ENCODE data around the gene SRSF9. TPM values are rescaled to one million over a fixed set of nuclear protein-coding genes. Genes with fewer than 3 reads are reported as not detected.

SRSF9 gene
- total and polyA plus RNA-seq, 4 donors: 88.9 to 221 (median 169) TPM

DNA sequence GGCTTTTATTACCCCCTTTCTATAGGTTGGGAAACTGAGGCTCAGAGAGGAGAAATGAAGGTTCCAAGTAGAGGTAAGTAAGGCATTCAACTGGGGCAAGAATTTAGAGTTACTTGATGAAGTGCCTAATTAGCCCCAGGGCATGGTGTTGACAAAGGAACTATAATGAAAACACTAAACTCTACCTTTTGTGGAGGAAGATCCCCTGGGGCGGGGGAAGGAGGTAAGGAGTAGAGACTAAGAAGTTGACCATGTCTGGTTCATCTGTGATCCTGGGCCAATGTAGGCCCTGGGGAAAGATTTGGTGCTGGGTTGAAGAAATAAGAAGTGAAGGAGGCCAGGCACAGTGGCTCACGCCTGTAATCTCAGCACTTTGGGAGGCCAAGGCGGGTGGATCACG is 47.8 kb downstream of the SRSF9 start:
- DNase-seq (ENCODE audit: low read depth in 4 of 6, low spot score in 6 of 6): no peak
- Histone ChIP-seq H3K27me3 (ENCODE audit: control insufficient read depth, insufficient read depth, low read length) (no peaks in the 10 kb centered on the region), H3K36me3 (ENCODE audit: control insufficient read depth, insufficient read depth, low read length) (no peaks in the 10 kb centered on the region), H3K4me1 (ENCODE audit: control insufficient read depth, insufficient read depth, low read length) (no peaks in the 10 kb centered on the region), H3K9me3 (ENCODE audit: control insufficient read depth, insufficient read depth, low read length) (no peaks in the 10 kb centered on the region), H3K4me3 (ENCODE audit: low read depth, low read length) (no peak overlapping the region), H3K27ac (ENCODE audit: low read depth, low read length) (no peak overlapping the region)
- 90% methylated on average over 3 of the region's 4 CpGs for WGBS (ENCODE audit: insufficient coverage)

DNA sequence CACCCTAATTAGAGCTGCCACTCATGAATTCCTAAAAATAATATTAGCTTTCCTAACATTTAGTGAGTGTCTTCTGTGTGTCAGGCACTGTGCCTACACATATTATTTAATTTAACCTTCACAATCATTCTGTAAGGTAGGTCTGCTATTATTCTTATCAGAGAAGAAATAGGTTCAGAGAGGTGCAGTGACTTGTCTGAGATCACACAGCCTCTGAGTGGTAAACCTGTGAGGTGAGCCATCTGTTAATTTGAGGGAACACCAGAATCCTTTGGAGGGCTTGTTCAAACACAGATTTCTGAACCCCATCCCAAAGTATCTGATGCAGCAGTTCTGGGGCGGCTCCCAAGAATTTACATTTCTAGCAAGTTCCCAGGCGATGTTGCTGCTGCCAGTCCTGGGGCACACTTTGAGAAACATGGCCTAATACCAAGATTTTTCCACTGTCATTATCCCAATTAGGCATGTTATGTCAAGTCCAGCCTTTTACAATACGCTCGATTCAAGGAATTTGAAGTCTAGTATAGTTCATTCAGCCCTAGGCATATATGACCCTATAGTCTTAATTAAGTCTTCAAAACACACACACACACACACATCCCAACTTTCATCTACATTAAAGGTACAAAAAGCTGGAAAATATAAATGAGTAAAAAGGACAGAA is 51.5 kb downstream of the SRSF9 start:
- no peaks in the 10 kb centered on the region for H3K9me3 ChIP-seq (ENCODE audit: control insufficient read depth, insufficient read depth, low read length)
- no peak overlapping the region for H3K4me3 ChIP-seq (ENCODE audit: low read depth, low read length)
- H3K4me1 ChIP-seq (ENCODE audit: control insufficient read depth, insufficient read depth, low read length): peaks cover 7% of the 10 kb centered on the region
- no peak for DNase-seq (ENCODE audit: low read depth in 4 of 6, low spot score in 6 of 6)
- H3K27ac ChIP-seq (ENCODE audit: low read depth, low read length): no peak overlapping the region
- 83% methylated on average over 4 of the region's 4 CpGs for WGBS (ENCODE audit: insufficient coverage)
- no peaks in the 10 kb centered on the region for H3K36me3 ChIP-seq (ENCODE audit: control insufficient read depth, insufficient read depth, low read length)
- no peaks in the 10 kb centered on the region for H3K27me3 ChIP-seq (ENCODE audit: control insufficient read depth, insufficient read depth, low read length)

DNA sequence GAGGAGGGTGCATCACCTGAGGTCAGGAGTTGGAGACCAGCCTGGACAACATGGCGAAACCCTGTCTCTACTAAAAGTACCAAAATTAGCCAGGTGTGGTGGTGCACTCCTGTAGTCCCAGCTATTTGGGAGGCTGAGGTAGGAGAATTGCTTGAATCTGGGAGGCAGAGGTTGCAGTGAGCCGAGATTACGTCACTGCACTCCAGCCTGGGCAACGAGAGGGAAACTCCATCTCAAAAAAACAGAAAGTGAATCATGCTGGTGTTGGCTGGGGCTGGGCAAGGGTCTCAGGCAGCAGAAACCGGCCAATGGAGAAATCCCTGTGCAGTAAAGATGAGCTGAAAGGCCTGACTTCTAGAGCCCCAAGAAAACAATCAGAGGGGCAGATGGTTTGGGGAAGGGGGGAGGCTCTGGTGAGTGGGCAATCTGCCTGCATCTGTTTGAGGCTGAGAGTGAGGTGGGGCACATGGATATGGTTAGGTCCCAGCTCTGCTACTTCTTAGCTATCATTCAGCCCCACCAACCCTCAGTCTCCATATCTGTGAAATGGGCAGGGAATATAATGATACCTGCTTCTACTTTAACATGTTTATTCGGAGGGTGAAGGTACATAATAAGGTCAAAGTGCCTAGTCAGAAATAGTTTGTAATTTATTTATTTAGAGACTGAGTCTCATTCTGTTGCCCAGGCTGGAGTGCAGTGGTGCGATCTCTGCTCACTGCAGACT is 52.9 kb downstream of the SRSF9 start:
- H3K27me3 ChIP-seq (ENCODE audit: control insufficient read depth, insufficient read depth, low read length): no peaks in the 10 kb centered on the region
- 33% methylated on average over 4 of the region's 7 CpGs for WGBS (ENCODE audit: insufficient coverage)
- no peaks in the 10 kb centered on the region for H3K36me3 ChIP-seq (ENCODE audit: control insufficient read depth, insufficient read depth, low read length)
- H3K4me1 ChIP-seq (ENCODE audit: control insufficient read depth, insufficient read depth, low read length): peaks cover 7% of the 10 kb centered on the region
- no peak for DNase-seq (ENCODE audit: low read depth in 4 of 6, low spot score in 6 of 6)
- H3K9me3 ChIP-seq (ENCODE audit: control insufficient read depth, insufficient read depth, low read length): no peaks in the 10 kb centered on the region
- H3K4me3 ChIP-seq (ENCODE audit: low read depth, low read length): no peak overlapping the region
- no peak overlapping the region for H3K27ac ChIP-seq (ENCODE audit: low read depth, low read length)

GRCh38 chr12:120413901-120414695 is 55.5 kb downstream of the SRSF9 start:
- no peak overlapping the region for H3K4me3 ChIP-seq (ENCODE audit: low read depth, low read length)
- H3K27me3 ChIP-seq (ENCODE audit: control insufficient read depth, insufficient read depth, low read length): no peaks in the 10 kb centered on the region
- H3K9me3 ChIP-seq (ENCODE audit: control insufficient read depth, insufficient read depth, low read length): no peaks in the 10 kb centered on the region
- 39% methylated on average over 8 of the region's 13 CpGs for WGBS (ENCODE audit: insufficient coverage)
- peak in 4 of 6 donors; percentile 61 to 89 (median 80) for DNase-seq (ENCODE audit: low read depth in 4 of 6, low spot score in 6 of 6)
- peaks cover 7% of the 10 kb centered on the region for H3K4me1 ChIP-seq (ENCODE audit: control insufficient read depth, insufficient read depth, low read length)
- no peaks in the 10 kb centered on the region for H3K36me3 ChIP-seq (ENCODE audit: control insufficient read depth, insufficient read depth, low read length)
- H3K27ac ChIP-seq (ENCODE audit: low read depth, low read length): peak overlapping the region; percentile 8

GRCh38 chr12:120412421-120412820 is 57.1 kb downstream of the SRSF9 start:
- Histone ChIP-seq H3K27ac (ENCODE audit: low read depth, low read length) (no peak overlapping the region), H3K4me1 (ENCODE audit: control insufficient read depth, insufficient read depth, low read length) (peaks cover 7% of the 10 kb centered on the region), H3K9me3 (ENCODE audit: control insufficient read depth, insufficient read depth, low read length) (no peaks in the 10 kb centered on the region), H3K4me3 (ENCODE audit: low read depth, low read length) (no peak overlapping the region), H3K36me3 (ENCODE audit: control insufficient read depth, insufficient read depth, low read length) (no peaks in the 10 kb centered on the region), H3K27me3 (ENCODE audit: control insufficient read depth, insufficient read depth, low read length) (no peaks in the 10 kb centered on the region)
- no peak for DNase-seq (ENCODE audit: low read depth in 4 of 6, low spot score in 6 of 6)
- WGBS (ENCODE audit: insufficient coverage): 63% methylated on average over 2 of the region's 7 CpGs

Small RNA genes lying within 50 kb of the gene (small RNA-seq; reads per million reads assigned to genes)
- gene RF00019 (ENCODE audit: low replicate concordance): not detected

Other genes with a start within 250 kb of the SRSF9 start
- gene PXN, start 204.0 kb downstream of the SRSF9 start, total RNA-seq: 10 to 100 TPM; 17.3 to 26.7 TPM
- 10 to 100 TPM; 45.4 to 62.2 TPM for gene PXN, start 204.0 kb downstream of the SRSF9 start, polyA plus RNA-seq (ENCODE audit: insufficient read length in 2 of 2)
- 1,000 to 10,000 TPM in 1 of 2 donors, under 1 TPM in 1; under 0.01 to 2,197 TPM for gene RNU4-2, start 177.8 kb downstream of the SRSF9 start, total RNA-seq
- gene RNU4-2, start 177.8 kb downstream of the SRSF9 start, polyA plus RNA-seq (ENCODE audit: insufficient read length in 2 of 2): 1 to 10 TPM in 1 of 2 donors, not detected in 1; 2.2 TPM
- gene RNU4-1, start 176.5 kb downstream of the SRSF9 start, total RNA-seq: 100 to 1,000 TPM in 1 of 2 donors, under 1 TPM in 1; under 0.01 to 872 TPM
- not detected for gene RNU4-1, start 176.5 kb downstream of the SRSF9 start, polyA plus RNA-seq (ENCODE audit: insufficient read length in 2 of 2)
- gene SIRT4, start 167.4 kb downstream of the SRSF9 start, total RNA-seq: 1 to 10 TPM; 4.7 to 5.1 TPM
- 1 to 10 TPM; 5.6 to 5.9 TPM for gene SIRT4, start 167.4 kb downstream of the SRSF9 start, polyA plus RNA-seq (ENCODE audit: insufficient read length in 2 of 2)
- under 1 TPM; 0.59 to 0.72 TPM for gene PLA2G1B, start 142.0 kb downstream of the SRSF9 start, total RNA-seq
- gene PLA2G1B, start 142.0 kb downstream of the SRSF9 start, polyA plus RNA-seq (ENCODE audit: insufficient read length in 2 of 2): not detected
- 10 to 100 TPM in 1 of 2 donors, 1 to 10 TPM in 1; 4.3 to 10.7 TPM for gene MSI1, start 100.6 kb downstream of the SRSF9 start, total RNA-seq
- 10 to 100 TPM; 64.8 to 68.6 TPM for gene MSI1, start 100.6 kb downstream of the SRSF9 start, polyA plus RNA-seq (ENCODE audit: insufficient read length in 2 of 2)
- gene COX6A1, start 31.6 kb downstream of the SRSF9 start, total RNA-seq: 100 to 1,000 TPM; 395 to 731 TPM
- 100 to 1,000 TPM; 622 to 661 TPM for gene COX6A1, start 31.6 kb downstream of the SRSF9 start, polyA plus RNA-seq (ENCODE audit: insufficient read length in 2 of 2)
- gene TRIAP1, start 23.4 kb downstream of the SRSF9 start, total RNA-seq: 10 to 100 TPM; 10.8 to 21.5 TPM
- 10 to 100 TPM; 25.7 to 29.3 TPM for gene TRIAP1, start 23.4 kb downstream of the SRSF9 start, polyA plus RNA-seq (ENCODE audit: insufficient read length in 2 of 2)
- 10 to 100 TPM; 38.2 to 39.1 TPM for gene GATC, start 23.3 kb downstream of the SRSF9 start, total RNA-seq
- 10 to 100 TPM; 22.7 to 33.3 TPM for gene GATC, start 23.3 kb downstream of the SRSF9 start, polyA plus RNA-seq (ENCODE audit: insufficient read length in 2 of 2)
- 100 to 1,000 TPM; 357 to 390 TPM for gene DYNLL1, start 26.4 kb upstream of the SRSF9 start, total RNA-seq
- gene DYNLL1, start 26.4 kb upstream of the SRSF9 start, polyA plus RNA-seq (ENCODE audit: insufficient read length in 2 of 2): 100 to 1,000 TPM; 791 to 871 TPM
- 10 to 100 TPM; 32.3 to 44.7 TPM for gene COQ5, start 59.4 kb upstream of the SRSF9 start, total RNA-seq
- gene COQ5, start 59.4 kb upstream of the SRSF9 start, polyA plus RNA-seq (ENCODE audit: insufficient read length in 2 of 2): 10 to 100 TPM; 40.6 to 41.4 TPM
- gene RNF10, start 64.6 kb upstream of the SRSF9 start, total RNA-seq: 100 to 1,000 TPM; 102 to 127 TPM
- gene RNF10, start 64.6 kb upstream of the SRSF9 start, polyA plus RNA-seq (ENCODE audit: insufficient read length in 2 of 2): 100 to 1,000 TPM; 225 to 226 TPM
- gene POP5, start 111.7 kb upstream of the SRSF9 start, total RNA-seq: 10 to 100 TPM; 24.1 to 56.4 TPM
- gene POP5, start 111.7 kb upstream of the SRSF9 start, polyA plus RNA-seq (ENCODE audit: insufficient read length in 2 of 2): 10 to 100 TPM; 56.4 to 61.5 TPM
- gene CABP1, start 170.9 kb upstream of the SRSF9 start, total RNA-seq: 1 to 10 TPM; 3.5 to 6.8 TPM
- gene CABP1, start 170.9 kb upstream of the SRSF9 start, polyA plus RNA-seq (ENCODE audit: insufficient read length in 2 of 2): 10 to 100 TPM; 26.1 to 30.2 TPM
- gene MLEC, start 217.4 kb upstream of the SRSF9 start, total RNA-seq: 100 to 1,000 TPM in 1 of 2 donors, 10 to 100 TPM in 1; 75.9 to 104 TPM
- gene MLEC, start 217.4 kb upstream of the SRSF9 start, polyA plus RNA-seq (ENCODE audit: insufficient read length in 2 of 2): 10 to 100 TPM; 96.0 to 98.0 TPM
- 10 to 100 TPM; 19.1 to 24.4 TPM for gene UNC119B, start 240.7 kb upstream of the SRSF9 start, total RNA-seq
- 10 to 100 TPM; 41.7 to 41.9 TPM for gene UNC119B, start 240.7 kb upstream of the SRSF9 start, polyA plus RNA-seq (ENCODE audit: insufficient read length in 2 of 2)

All from spinal cord (tissue), 10 donors.